Kidney tubule cell (primary cell): ENCODE results near the gene TJP1.
"Not testable (repeated sequence)": the region's sequence is repeated elsewhere in the genome, so short reads cannot be mapped to it uniquely, and the experiment has no call there.

Experiments
- DNase-seq: peaks from one replicate; pipeline ENCODE4 v3.0.0-alpha.2; 2018; ENCODE audit warnings: low spot score

Gene TJP1

GRCh38 chr15:29666241-29666640 is 156.0 kb downstream of the TJP1 start:
- no peak for DNase-seq

GRCh38 chr15:29665444-29666003 is 156.7 kb downstream of the TJP1 start:
- peak; percentile 38 for DNase-seq

- no peak for DNase-seq
Observed at GRCh38 chr15:29664406-29664805, 157.9 kb downstream of the TJP1 start.

GRCh38 chr15:29657476-29657817 is 164.8 kb downstream of the TJP1 start:
- DNase-seq, result not testable (repeated sequence)

GRCh38 chr15:29656636-29657475 is 165.4 kb downstream of the TJP1 start:
- no peak for DNase-seq

GRCh38 chr15:29652595-29652994 is 169.7 kb downstream of the TJP1 start:
- no peak for DNase-seq

- DNase-seq, result no peak
Observed at GRCh38 chr15:29651476-29652233, 170.6 kb downstream of the TJP1 start.
